Stimulated activated CD4-positive, alpha-beta T cell treated with anti-CD3 and anti-CD28 coated beads, Interleukin-4, amount 100 ng/mL, for 24 hours (primary cell): ENCODE data around the gene STEAP1.

Experiments
- DNase-seq: peaks from one replicate; pipeline ENCODE4 v3.0.0-alpha.2; 2020

STEAP1 gene

DNA sequence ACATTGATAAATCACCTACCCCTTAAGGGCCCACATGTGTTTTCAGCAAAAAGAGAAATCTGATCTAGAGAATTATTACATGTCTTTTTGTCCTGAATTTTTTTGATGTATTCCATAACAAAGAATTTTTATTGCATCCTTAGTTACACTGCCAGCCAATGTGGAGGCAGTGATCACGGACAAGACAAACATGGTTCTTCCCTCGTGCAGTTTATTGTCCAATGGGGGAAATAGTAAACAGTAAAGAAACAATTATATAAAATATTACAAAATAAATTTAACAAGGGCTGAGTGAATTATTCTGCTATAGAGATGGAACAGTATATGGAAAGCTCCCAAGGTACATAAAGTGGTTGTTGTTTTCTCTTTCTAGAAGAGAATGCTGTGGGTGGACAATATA is 59.3 kb downstream of the STEAP1 start:
- no peak for DNase-seq
